ENCODE data around the gene LAMTOR5.
"Not testable (repeated sequence)": the region's sequence is repeated elsewhere in the genome, so short reads cannot be mapped to it uniquely, and the experiment has no call there.

GRCh38 chr1:110396259-110396958 lies 11.1 kb downstream of the LAMTOR5 start:
- not testable (repeated sequence) for TF ChIP-seq TCF4 (CRISPR knock-in tag; IDR thresholded peaks at IDR 0.05; ENCODE audit: borderline replicate concordance); OSR1 (CRISPR knock-in tag; IDR thresholded peaks at IDR 0.05)

Data from SK-N-SH treated with all-trans-retinoic acid at 6 μM for 48 hours (cell line).